OCI-LY7 (cell line): ENCODE measurements around the gene UNC13A. TPM values are rescaled to one million over a fixed set of nuclear protein-coding genes. Genes with fewer than 3 reads are reported as not detected.

Experiments used
- BruUV-seq: library from RNA; stranded (reverse); fragments of 400-500 nt; replicated peaks from 2 replicates; lab custom pipeline; 2021; lab: Mats Ljungman, UMichigan
- CTCF ChIA-PET: fragments of 300-600 bp; sonication (Branson Sonifier 250); formaldehyde crosslinking; loops from one replicate; lab custom pipeline; 2022; ENCODE audit warnings: antibody characterized with exemption; ENCODE audit not compliant: unreplicated experiment; lab: Charles Lee
- POLR2A ChIA-PET: fragments of 300-600 bp; sonication (Branson Sonifier 250); formaldehyde crosslinking; loops from one replicate; lab custom pipeline; 2022; ENCODE audit warnings: antibody characterized with exemption; lab: Charles Lee
- DNase-seq: peaks from one replicate; pipeline ENCODE4 v3.0.0-alpha.2; 2015; ENCODE audit warnings: low spot score
- H2AFZ ChIP-seq: fragments of 200-600 bp; sonication (generic), shearing (Covaris generic); 2 replicates; pipeline ENCODE4 v1.6.1; 2014; ENCODE audit warnings: mild to moderate bottlenecking, antibody characterized with exemption, low read length, moderate library complexity
- H3K27ac ChIP-seq: fragments of 200-600 bp; sonication (generic); 2 replicates; pipeline ENCODE4 v1.5.1; 2014; ENCODE audit warnings: mixed run types, low read depth, mild to moderate bottlenecking, moderate library complexity, low read length, inconsistent platforms; ENCODE audit not compliant: poor library complexity, severe bottlenecking
- H3K36me3 ChIP-seq: fragments of 200-600 bp; sonication (generic); 2 replicates; pipeline ENCODE4 v1.6.1; 2014; ENCODE audit warnings: mild to moderate bottlenecking, antibody characterized with exemption, low read length, moderate library complexity, mixed read lengths; ENCODE audit not compliant: insufficient read depth
- H3K4me1 ChIP-seq: fragments of 200-600 bp; sonication (generic); 2 replicates; pipeline ENCODE4 v1.5.1; 2014; ENCODE audit warnings: mild to moderate bottlenecking, low read length; ENCODE audit not compliant: insufficient read depth, poor library complexity, severe bottlenecking
- H3K4me2 ChIP-seq: fragments of 200-600 bp; sonication (generic); 2 replicates; pipeline ENCODE4 v1.6.1; 2014; ENCODE audit warnings: mild to moderate bottlenecking, low read length
- H3K4me3 ChIP-seq: fragments of 200-600 bp; sonication (generic); 2 replicates; pipeline ENCODE4 v1.5.1; 2014; ENCODE audit warnings: mild to moderate bottlenecking, low read depth, low read length; ENCODE audit not compliant: poor library complexity, severe bottlenecking
- H3K79me2 ChIP-seq: fragments of 200-600 bp; sonication (generic); 2 replicates; pipeline ENCODE4 v1.6.1; 2016; ENCODE audit warnings: low read depth, mild to moderate bottlenecking, low read length, moderate library complexity, mixed read lengths; ENCODE audit not compliant: insufficient read depth
- H3K9me2 ChIP-seq: fragments of 200-600 bp; sonication (generic); 2 replicates; pipeline ENCODE4 v1.6.1; 2016; ENCODE audit warnings: mild to moderate bottlenecking, low read length, mixed read lengths; ENCODE audit not compliant: insufficient read depth
- H3K9me3 ChIP-seq: fragments of 200-600 bp; sonication (generic); 2 replicates; pipeline ENCODE4 v1.6.1; 2014; ENCODE audit warnings: mild to moderate bottlenecking, mixed run types, low read length, mixed read lengths
- H4K20me1 ChIP-seq: fragments of 200-600 bp; sonication (generic); 2 replicates; pipeline ENCODE4 v1.6.1; 2014; ENCODE audit warnings: mild to moderate bottlenecking, antibody characterized with exemption, low read length, moderate library complexity, mixed read lengths; ENCODE audit not compliant: insufficient read depth
- EZH2phosphoT487 ChIP-seq: fragments of 200-600 bp; sonication (generic); IDR thresholded peaks from 2 replicates; pipeline ENCODE4 v1.6.1; 2018; ENCODE audit warnings: low read depth, borderline replicate concordance, mild to moderate bottlenecking, mixed run types, antibody characterized with exemption, low read length, moderate library complexity, mixed read lengths
- intact Hi-C: fragments of 100-400 bp; cut with micrococcal nuclease; formaldehyde crosslinking; loops from one replicate; pipeline ENCODE4 v1.10.0; 2022; ENCODE audit not compliant: unreplicated experiment
- total RNA-seq, 2 experiments: library from RNA; depleted of rRNA in 1 of 2; stranded (reverse); fragments of >200 nt in 1 of 2; shearing (Covaris generic) in 1 of 2; gene quantifications; 2 replicates each; pipeline ENCODE4 v1.2.3, GENCODE V29; 2014 to 2022
- TF ChIP-seq, protein P1 (sequence below): fragments of 200-600 bp; sonication (generic); conservative IDR thresholded peaks from 2 replicates; pipeline ENCODE4 v1.5.1; 2014; ENCODE audit warnings: mild to moderate bottlenecking, antibody characterized with exemption, low read length, moderate library complexity, mixed read lengths

UNC13A gene
- total RNA-seq, 2 experiments from 2014 or later = 0.72 to 0.92 TPM

DNA sequence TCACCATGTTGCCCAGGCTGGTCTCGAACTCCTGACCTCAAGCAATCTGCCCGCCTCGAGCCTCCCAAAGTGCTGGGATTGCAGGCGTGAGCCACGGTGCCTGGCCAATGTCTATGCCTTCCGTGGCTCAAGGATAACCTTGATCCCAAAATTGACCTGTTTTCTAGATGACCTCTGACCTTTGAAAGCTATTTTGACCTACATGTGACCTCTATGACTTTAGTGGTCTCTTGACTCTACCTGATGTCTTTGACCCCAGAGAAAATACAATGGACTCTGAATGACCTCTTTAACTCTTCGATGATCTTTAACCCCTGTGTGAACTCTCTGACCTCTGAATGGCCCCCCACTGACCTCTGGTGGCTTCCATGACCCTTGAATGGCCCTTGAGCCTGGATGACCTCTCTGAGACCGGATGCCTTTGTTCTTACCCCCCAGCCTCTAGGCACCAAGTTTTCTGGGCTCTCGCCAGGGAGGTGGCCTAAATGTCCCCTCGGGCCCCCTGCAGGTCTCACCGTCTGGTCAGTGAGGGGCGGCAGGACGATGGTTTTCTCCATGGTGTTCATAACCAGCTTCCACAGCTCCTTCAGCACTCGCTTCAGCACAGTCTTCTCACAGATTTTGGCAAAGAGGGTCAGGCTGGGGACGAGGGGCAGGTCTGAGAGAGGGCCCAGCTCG, 63.7 kb downstream of the UNC13A start:
- Histone ChIP-seq H3K4me3 (no peak overlapping the region), H3K27ac (no peak overlapping the region), H3K4me2 (no peak overlapping the region), H3K36me3 (no peaks in the 10 kb centered on the region), H4K20me1 (no peaks in the 10 kb centered on the region), H3K9me3 (no peaks in the 10 kb centered on the region), H3K9me2 (no peaks in the 10 kb centered on the region), H3K79me2 (no peaks in the 10 kb centered on the region), H3K4me1 (peaks cover 15% of the 10 kb centered on the region), H2AFZ (no peak overlapping the region)
- intact Hi-C loops = no loop called here
- no peak for TF ChIP-seq EZH2phosphoT487
- TF ChIP-seq, protein P1, sequence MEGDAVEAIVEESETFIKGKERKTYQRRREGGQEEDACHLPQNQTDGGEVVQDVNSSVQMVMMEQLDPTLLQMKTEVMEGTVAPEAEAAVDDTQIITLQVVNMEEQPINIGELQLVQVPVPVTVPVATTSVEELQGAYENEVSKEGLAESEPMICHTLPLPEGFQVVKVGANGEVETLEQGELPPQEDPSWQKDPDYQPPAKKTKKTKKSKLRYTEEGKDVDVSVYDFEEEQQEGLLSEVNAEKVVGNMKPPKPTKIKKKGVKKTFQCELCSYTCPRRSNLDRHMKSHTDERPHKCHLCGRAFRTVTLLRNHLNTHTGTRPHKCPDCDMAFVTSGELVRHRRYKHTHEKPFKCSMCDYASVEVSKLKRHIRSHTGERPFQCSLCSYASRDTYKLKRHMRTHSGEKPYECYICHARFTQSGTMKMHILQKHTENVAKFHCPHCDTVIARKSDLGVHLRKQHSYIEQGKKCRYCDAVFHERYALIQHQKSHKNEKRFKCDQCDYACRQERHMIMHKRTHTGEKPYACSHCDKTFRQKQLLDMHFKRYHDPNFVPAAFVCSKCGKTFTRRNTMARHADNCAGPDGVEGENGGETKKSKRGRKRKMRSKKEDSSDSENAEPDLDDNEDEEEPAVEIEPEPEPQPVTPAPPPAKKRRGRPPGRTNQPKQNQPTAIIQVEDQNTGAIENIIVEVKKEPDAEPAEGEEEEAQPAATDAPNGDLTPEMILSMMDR = no peak
- DNase-seq = no peak
- ChIA-PET CTCF (no interaction called here), POLR2A (no interaction called here)
- BruUV-seq = no TSS peak

DNA sequence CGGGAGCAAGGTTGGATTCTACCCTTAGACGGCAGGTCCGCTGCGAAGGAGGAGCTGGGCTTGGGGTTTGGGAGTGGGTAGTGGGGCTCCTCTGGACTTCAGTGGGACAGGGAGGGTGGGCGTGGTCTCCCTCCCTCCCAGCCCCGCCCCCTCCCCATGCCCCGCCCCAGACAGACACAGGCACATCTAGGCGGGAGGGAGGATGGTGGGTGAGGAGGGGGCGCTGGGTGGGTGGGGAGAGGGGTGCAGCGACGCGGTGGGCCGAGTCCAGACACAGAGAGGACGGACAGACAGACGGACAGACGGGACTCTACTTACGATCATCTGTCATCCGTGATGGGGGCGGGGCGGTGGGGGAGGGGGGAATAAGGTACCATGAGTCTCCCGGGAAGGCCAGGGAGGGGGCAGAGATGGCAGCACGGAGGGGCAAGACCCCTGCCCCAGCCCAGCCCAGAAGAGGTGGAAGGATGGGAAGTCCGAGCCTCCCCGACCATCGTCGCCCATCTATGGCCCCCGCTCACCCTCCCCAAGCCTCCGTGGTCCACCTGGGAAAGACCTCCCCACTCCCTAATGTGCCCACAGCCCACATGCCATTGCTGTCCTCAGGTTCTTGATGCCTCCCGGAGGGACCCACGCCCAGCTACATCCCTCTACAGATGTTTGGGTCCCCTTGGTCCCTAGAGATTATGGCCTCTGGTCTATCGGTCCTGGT, 64.8 kb downstream of the UNC13A start:
- POLR2A ChIA-PET = no interaction called here

More for the DNA sequence above, 64.8 kb downstream of the UNC13A start:
- no peak for DNase-seq
- H4K20me1 ChIP-seq = no peaks in the 10 kb centered on the region
- H3K9me3 ChIP-seq = no peaks in the 10 kb centered on the region
- no peak overlapping the region for H3K4me2 ChIP-seq
- H3K36me3 ChIP-seq = no peaks in the 10 kb centered on the region
- H3K4me3 ChIP-seq = no peak overlapping the region
- peaks cover 15% of the 10 kb centered on the region for H3K4me1 ChIP-seq
- BruUV-seq = no TSS peak
- CTCF ChIA-PET = no interaction called here
- H2AFZ ChIP-seq = no peak overlapping the region
- TF ChIP-seq EZH2phosphoT487 = no peak
- TF ChIP-seq, protein P1 = no peak
- H3K27ac ChIP-seq = no peak overlapping the region
- no peaks in the 10 kb centered on the region for H3K79me2 ChIP-seq
- intact Hi-C loops = no loop called here
- no peaks in the 10 kb centered on the region for H3K9me2 ChIP-seq
